GM18499 (cell line): ENCODE data around the gene ADAMTSL3.

ENCODE experiments used
- ATAC-seq: cut with Tn5 transposase; IDR thresholded peaks from one replicate; pipeline ENCODE4 v1.9.1; 2021; ENCODE audit warnings: moderate number of reproducible peaks; ENCODE audit not compliant: insufficient read depth, unreplicated experiment

The ADAMTSL3 gene

GRCh38 chr15:83905556-83906273, 251.8 kb downstream of the ADAMTSL3 start:
- ATAC-seq = no peak

- ATAC-seq = no peak
Measured at GRCh38 chr15:83911345-83911744, 257.4 kb downstream of the ADAMTSL3 start.

GRCh38 chr15:83912343-83912742, 258.4 kb downstream of the ADAMTSL3 start:
- no peak for ATAC-seq

GRCh38 chr15:83913034-83913632, 259.2 kb downstream of the ADAMTSL3 start:
- ATAC-seq = no peak

GRCh38 chr15:83914906-83915305, 261.0 kb downstream of the ADAMTSL3 start:
- ATAC-seq = no peak

- ATAC-seq = no peak
Measured at GRCh38 chr15:83917432-83917831, 263.5 kb downstream of the ADAMTSL3 start.

GRCh38 chr15:83918011-83918410, 264.1 kb downstream of the ADAMTSL3 start:
- no peak for ATAC-seq

- peak; percentile 60 for ATAC-seq
Measured at GRCh38 chr15:83919319-83919830, 265.5 kb downstream of the ADAMTSL3 start.

- no peak for ATAC-seq
Measured at GRCh38 chr15:83919978-83920510, 266.1 kb downstream of the ADAMTSL3 start.

GRCh38 chr15:83922649-83923294, 268.8 kb downstream of the ADAMTSL3 start:
- ATAC-seq = no peak

GRCh38 chr15:83926116-83926515, 272.2 kb downstream of the ADAMTSL3 start:
- no peak for ATAC-seq

GRCh38 chr15:83927704-83928391, 273.9 kb downstream of the ADAMTSL3 start:
- ATAC-seq = peak; percentile 33

- peak; percentile 84 for ATAC-seq
Measured at GRCh38 chr15:83928392-83928734, 274.4 kb downstream of the ADAMTSL3 start.

GRCh38 chr15:83928878-83929418, 275.0 kb downstream of the ADAMTSL3 start:
- no peak for ATAC-seq

- ATAC-seq = no peak
Measured at GRCh38 chr15:83929619-83930018, 275.7 kb downstream of the ADAMTSL3 start.

- no peak for ATAC-seq
Measured at GRCh38 chr15:83930392-83931212, 276.7 kb downstream of the ADAMTSL3 start.

GRCh38 chr15:83935774-83936173, 281.9 kb downstream of the ADAMTSL3 start:
- ATAC-seq = no peak

GRCh38 chr15:83940136-83940535, 286.2 kb downstream of the ADAMTSL3 start:
- ATAC-seq = no peak

GRCh38 chr15:83943043-83943442, 289.1 kb downstream of the ADAMTSL3 start:
- ATAC-seq = no peak
